Left lobe of liver (tissue), 2 donors: ENCODE measurements around the gene PDXK. TPM values are rescaled to one million over a fixed set of nuclear protein-coding genes. Genes with fewer than 3 reads are reported as not detected.
"Not testable (repeated sequence)": the region's sequence is repeated elsewhere in the genome, so short reads cannot be mapped to it uniquely, and the experiment has no call there.

Experiments
- ATAC-seq: fragments of 200-7000 bp; cut with Tn5 transposase; one replicate; pipeline ENCODE4 v1.9.1; 2020; ENCODE audit warnings: mild to moderate bottlenecking, moderate library complexity
- DNase-seq: peaks from one replicate; pipeline ENCODE4 v3.0.0-alpha.2; 2020; ENCODE audit warnings: low spot score
- total RNA-seq: library from RNA; stranded (reverse); gene quantifications from one replicate; pipeline ENCODE4 v1.2.1, GENCODE V29; 2021
- donor health status: DM: no; HTN: no; CAD: no; lungs with moderate emphysema.
- donor health status: DM: no; HTN: yes; CAD: no.

PDXK gene
- 61.1 TPM for total RNA-seq

DNA sequence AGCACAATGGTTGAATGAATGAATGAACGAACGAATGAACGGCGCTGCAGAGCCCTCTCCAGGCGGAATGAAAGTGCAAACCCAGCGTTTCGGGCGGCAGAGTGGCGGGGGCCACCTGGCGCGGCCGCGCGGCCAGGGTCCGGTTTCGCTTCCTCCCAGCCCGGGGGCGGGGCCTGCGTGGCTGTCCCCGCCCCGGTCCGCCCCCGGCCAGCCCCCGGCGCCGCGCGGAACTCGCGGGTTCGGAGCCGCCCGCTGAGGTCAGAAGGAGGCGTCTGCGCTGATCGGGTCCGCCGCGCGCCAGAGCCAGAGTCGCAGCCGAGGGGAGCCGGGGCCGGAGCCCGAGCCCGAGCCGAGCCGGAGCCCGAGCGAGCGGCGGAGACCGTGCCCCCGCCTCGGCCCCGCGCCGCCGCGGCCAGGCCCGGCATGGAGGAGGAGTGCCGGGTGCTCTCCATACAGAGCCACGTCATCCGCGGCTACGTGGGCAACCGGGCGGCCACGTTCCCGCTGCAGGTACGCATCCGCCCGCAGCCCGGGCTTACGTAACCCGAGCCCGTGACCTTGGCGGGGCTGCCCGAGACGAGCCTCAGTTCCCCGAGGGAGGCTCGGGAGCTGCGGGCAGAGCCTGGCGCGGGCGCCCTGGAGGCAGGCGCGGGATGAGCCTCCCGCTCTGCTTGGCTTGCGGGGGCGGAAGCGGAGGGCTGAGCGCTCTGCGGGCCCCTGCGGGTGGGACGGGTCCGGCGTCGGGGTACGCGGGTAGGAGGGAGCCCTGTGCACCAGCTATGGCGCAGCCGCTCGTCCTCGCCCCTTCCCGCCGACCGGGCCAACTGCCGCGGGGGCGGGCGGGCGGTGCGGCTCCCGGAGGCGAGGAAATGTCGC lies at the start of gene PDXK:
TSS of gene PDXK (plus strand) at position 258 of the 876 bp plus-strand sequence. CDS start at position 424, 166 bp downstream.
- peak; percentile 91 for ATAC-seq
- DNase-seq: peak; percentile 93

DNA sequence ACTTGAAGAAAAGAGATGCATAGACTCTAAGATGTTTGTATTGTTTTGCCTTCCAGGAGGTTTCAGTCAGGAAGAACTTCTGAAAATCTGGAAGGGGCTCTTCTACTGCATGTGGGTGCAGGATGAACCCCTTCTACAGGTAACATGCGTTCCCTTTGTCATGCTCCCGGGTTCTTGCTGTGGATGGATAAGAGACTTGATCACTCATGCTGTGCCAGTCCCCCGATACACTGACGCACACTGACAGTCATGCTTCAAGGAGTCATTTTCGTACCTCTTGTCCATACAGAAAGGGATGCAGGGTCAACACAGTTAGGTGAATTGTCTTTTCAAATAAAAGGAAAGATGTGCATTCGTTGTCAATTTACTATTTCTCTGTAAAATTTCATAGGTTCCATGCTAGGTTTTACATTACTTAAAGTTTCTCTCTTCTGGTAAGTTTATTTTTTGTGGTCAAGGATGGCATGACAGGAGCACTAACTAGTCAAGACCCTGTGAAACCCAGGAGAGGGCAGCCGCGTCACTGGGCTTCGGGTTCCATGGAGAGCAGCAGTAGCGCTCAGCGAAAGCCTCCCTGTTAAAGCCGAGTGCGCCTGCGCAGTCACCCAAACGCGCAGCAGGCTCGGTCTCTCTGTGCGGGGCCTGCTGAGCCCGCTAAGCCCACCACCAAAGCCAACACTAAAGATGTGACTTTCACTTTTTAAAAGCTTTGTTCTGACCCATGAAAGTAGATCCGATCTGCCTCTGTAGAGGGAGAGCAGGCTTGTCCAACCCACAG lies 48.9 kb upstream of the PDXK start:
- DNase-seq (no peak), ATAC-seq (no peak)

DNA sequence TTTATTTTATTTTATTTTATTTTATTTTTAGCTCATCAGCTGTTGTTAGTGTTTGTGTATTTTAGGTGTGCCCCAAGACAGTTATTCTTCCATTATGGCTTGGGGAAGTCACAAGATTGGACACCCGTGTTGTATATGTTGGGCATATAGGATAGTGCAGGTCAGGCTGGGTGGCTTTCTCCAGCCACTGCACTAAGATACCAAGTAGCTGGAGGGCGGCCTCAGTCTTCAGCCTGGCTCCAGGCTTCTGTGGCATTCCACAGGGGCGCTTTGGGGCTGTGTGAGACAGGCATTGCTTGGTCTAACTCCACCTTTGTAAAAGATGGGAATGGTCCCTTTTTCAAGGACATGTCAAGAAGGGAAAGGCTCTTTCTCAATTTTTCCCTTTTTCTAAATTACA lies 43.1 kb upstream of the PDXK start:
- DNase-seq (no peak), ATAC-seq (no peak)

DNA sequence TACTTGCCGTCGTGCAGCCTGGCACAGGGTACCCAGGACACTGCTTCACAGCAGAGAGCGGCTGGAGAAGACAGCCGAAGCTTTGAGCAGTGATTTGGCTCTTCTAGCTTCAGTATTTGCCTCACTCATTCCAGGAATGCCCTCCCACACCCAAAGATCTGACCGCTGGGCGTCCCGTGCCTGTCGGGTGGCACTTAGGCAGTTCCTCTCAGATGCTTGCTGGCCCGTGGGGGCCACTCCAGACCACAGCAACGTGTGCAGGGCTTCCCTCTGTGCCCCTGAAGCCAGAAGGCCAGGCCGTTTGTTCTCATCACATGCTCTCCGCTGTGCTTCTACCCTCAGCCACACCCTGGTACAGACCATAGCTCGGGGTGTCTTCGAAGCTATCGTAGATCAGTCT lies 42.5 kb upstream of the PDXK start:
- ATAC-seq: no peak
- no peak for DNase-seq

- DNase-seq: no peak
- ATAC-seq: no peak
These were observed 39.0 kb upstream of the PDXK start for GRCh38 chr21:43679951-43680350.

DNA sequence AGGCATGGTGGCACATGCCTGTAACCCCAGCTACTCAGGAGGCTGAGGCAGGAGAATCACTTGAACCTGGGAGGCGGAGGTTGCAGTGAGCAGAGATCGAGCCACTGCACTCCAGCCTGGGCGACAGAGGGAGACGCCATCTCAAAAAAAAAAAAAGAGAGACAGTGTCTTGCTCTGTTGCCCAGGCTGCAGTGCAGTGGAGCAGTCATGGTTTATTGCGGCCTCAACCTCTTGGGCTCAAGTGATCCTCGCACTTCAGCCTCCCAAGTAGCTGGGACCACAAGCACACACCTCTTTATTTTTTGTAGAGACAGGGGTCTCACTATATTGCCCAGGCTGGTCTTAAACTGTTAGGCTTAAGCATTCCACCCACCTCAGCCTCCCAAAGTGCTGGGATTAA lies 38.5 kb upstream of the PDXK start:
- ATAC-seq, DNase-seq: not testable (repeated sequence)

DNA sequence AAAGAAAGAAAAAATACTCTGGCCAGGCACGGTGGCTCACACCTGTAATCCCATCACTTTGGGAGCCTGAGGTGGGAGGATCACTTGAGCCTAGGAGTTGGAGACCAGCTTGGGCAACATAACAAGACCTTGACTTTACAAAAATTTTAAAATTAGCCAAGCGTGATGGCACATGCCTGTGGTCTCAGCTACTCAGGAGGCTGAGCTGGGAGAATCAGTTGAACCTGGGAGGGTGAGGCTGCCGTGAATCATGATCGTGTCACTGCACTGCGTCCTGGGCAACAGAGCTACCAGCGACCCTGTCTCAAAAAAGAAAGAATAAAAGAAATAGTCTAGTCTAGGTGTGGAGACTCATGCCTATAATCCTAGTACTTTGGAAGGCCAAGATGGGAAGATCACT lies 37.3 kb upstream of the PDXK start:
- no peak for DNase-seq
- no peak for ATAC-seq

DNA sequence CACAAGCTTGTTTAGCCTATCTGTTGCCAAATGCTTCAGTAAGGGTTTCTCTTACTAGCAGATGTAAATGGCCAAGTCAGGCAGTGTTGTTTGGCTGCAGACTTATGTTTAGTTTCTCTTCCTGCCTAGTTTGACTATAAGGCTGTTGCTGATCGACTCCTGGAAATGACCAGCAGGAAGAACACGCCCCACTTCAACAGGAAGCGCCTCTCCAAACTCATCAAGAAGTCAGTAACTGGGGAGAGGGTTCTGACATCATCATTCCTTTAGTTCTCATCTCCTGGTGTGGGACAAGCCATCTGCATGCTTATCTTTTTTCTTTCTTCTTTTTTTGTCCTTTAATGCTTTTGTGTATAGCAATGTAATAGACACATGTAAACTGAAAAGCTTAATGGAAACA lies 34.5 kb upstream of the PDXK start:
- DNase-seq (no peak), ATAC-seq (peak; percentile 38)

DNA sequence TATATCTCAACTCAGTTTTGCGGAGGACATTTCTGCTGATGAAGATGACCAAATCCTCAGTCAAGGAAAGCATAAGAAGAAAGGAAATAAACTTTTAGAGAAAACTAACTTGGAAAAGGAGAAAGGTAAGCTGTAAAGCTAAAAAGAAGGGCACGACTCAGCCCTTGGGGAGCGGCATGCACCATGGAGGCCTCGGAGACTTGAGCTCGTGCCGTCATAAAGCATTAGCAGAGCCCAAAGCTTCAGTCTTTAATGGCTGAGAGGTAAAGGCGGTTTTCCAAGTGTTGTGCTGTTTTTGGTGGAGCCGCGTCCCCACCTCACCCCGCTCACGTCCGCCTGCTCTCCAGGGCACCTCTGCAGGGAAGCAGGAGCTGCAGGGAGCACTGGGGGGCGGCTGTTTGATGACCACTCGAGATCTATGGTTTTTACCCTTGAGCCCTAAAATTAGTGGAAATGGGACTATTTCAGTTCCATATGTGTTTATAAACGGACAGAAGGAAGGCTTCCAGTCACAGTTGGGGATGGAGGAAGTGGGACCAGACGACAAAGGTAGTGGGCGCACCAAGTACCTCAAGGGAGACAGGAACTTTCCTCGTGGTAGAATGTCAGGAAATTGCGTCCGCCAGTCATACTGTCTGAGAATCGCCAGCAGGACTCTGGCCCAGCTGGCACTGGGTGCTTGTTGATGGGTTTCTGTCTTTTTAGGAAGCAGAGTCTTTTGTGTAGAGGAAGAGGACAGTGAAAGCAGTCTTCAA lies 31.9 kb upstream of the PDXK start:
- DNase-seq: no peak
- no peak for ATAC-seq

DNA sequence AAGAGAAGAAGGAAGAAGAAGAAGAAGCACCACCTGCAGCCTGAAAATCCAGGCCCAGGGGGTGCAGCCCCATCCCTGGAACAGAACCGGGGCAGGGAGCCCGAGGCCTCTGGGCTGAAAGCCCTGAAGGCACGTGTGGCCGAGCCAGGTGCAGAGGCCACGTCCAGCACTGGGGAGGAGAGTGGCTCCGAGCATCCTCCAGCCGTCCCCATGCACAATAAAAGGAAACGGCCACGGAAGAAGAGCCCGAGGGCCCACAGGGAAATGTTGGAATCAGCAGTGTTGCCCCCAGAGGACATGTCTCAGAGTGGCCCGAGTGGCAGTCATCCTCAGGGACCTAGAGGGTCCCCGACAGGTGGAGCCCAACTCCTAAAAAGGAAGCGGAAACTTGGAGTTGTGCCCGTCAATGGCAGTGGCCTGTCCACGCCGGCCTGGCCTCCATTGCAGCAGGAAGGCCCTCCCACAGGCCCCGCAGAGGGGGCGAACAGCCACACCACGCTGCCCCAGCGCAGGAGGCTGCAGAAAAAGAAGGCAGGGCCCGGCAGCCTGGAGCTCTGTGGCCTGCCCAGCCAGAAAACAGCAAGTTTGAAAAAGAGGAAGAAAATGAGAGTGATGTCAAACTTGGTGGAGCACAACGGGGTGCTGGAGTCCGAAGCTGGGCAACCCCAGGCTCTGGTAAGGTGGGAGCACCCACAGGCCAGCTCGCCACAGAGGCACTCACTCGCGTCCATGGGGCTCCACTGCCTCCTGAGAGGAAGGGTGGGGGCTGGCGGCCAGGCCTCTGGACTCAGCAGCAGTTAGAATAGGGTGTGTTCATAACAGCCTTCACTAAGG lies 31.1 kb upstream of the PDXK start:
- no peak for ATAC-seq

GRCh38 chr21:43688906-43689305 lies 30.0 kb upstream of the PDXK start:
- DNase-seq (no peak), ATAC-seq (no peak)

More for the DNA sequence above, 31.1 kb upstream of the PDXK start:
- DNase-seq: no peak

- DNase-seq: no peak
- no peak for ATAC-seq
These were observed 29.2 kb upstream of the PDXK start for GRCh38 chr21:43689556-43690337.

GRCh38 chr21:43690346-43690745 lies 28.6 kb upstream of the PDXK start:
- ATAC-seq (no peak), DNase-seq (no peak)

- no peak for DNase-seq
- ATAC-seq: no peak
These were observed 27.7 kb upstream of the PDXK start for GRCh38 chr21:43691086-43691795.

DNA sequence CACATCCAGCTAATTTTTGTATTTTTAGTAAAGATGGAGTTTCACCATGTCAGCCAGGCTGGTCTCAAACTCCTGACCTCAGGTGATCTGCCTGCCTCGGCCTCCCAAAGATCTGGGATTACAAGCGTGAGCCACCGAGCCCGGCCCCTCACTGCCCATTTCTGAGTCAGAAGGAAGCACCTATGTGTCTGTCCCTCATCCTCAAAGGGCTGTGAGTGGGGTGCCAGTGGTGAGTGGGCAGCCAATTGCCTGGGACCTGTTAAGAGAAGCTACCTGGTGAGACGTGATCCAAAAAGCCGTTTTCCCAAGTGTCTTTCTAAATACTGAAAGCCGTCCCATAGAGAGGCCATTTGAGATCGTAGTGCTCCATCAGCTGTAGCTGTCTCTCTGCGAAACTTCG lies 27.1 kb upstream of the PDXK start:
- DNase-seq: no peak
- ATAC-seq: no peak

- DNase-seq: no peak
- no peak for ATAC-seq
These were observed 26.0 kb upstream of the PDXK start for GRCh38 chr21:43692949-43693348.

- DNase-seq: no peak
- ATAC-seq: no peak
These were observed 24.9 kb upstream of the PDXK start for GRCh38 chr21:43693981-43694380.

GRCh38 chr21:43694437-43695079 lies 24.4 kb upstream of the PDXK start:
- ATAC-seq (no peak), DNase-seq (no peak)

GRCh38 chr21:43696214-43696613 lies 22.7 kb upstream of the PDXK start:
- DNase-seq (no peak), ATAC-seq (no peak)
